Karpas-422 (cell line): ENCODE measurements around the gene SNX27. TPM values are rescaled to one million over a fixed set of nuclear protein-coding genes. Genes with fewer than 3 reads are reported as not detected.
"Not testable (repeated sequence)": the region's sequence is repeated elsewhere in the genome, so short reads cannot be mapped to it uniquely, and the experiment has no call there.

ENCODE experiments used
- DNase-seq: peaks from one replicate; pipeline ENCODE4 v3.0.0-alpha.2; 2015
- H2AFZ ChIP-seq: fragments of 200-600 bp; sonication (generic); 2 replicates; pipeline ENCODE4 v1.6.1; 2014; ENCODE audit warnings: antibody characterized with exemption, low read length, mixed read lengths
- H3K27ac ChIP-seq: fragments of 200-600 bp; sonication (generic); 2 replicates; pipeline ENCODE4 v1.5.1; 2014; ENCODE audit warnings: mild to moderate bottlenecking, low read length, moderate library complexity
- H3K27me3 ChIP-seq: fragments of 200-600 bp; sonication (generic); 2 replicates; pipeline ENCODE4 v1.6.1; 2014; ENCODE audit warnings: low read length, mixed read lengths
- H3K36me3 ChIP-seq: fragments of 200-600 bp; sonication (generic); 2 replicates; pipeline ENCODE4 v1.6.1; 2014; ENCODE audit warnings: low read length, mixed read lengths; ENCODE audit not compliant: insufficient read depth
- H3K4me1 ChIP-seq: fragments of 200-600 bp; sonication (generic); 2 replicates; pipeline ENCODE4 v1.6.1; 2014; ENCODE audit warnings: mild to moderate bottlenecking, low read length, mixed read lengths
- H3K4me2 ChIP-seq: fragments of 200-600 bp; sonication (generic); 2 replicates; pipeline ENCODE4 v1.6.1; 2014; ENCODE audit warnings: low read length, low read depth, mild to moderate bottlenecking; ENCODE audit not compliant: poor library complexity, severe bottlenecking
- H3K4me3 ChIP-seq: fragments of 200-600 bp; sonication (generic); 2 replicates; pipeline ENCODE4 v1.5.1; 2014; ENCODE audit warnings: mild to moderate bottlenecking, antibody characterized with exemption, low read length, mixed read lengths
- H3K79me2 ChIP-seq: fragments of 200-600 bp; sonication (generic); 2 replicates; pipeline ENCODE4 v1.6.1; 2014; ENCODE audit warnings: mild to moderate bottlenecking, low read length, mixed read lengths
- H3K9ac ChIP-seq: fragments of 200-600 bp; sonication (generic); 2 replicates; pipeline ENCODE4 v1.6.0; 2014; ENCODE audit warnings: low read length
- H3K9me2 ChIP-seq: fragments of 200-600 bp; sonication (generic), shearing (Covaris generic); replicated peaks from 2 replicates; pipeline ENCODE4 v1.6.0; 2014; ENCODE audit warnings: mild to moderate bottlenecking, low read length, moderate library complexity; ENCODE audit not compliant: insufficient read depth
- H3K9me3 ChIP-seq: fragments of 300-700, 200-600 bp; sonication (generic); 2 replicates; pipeline ENCODE4 v1.6.1; 2014; ENCODE audit warnings: low read length, mixed read lengths
- H4K20me1 ChIP-seq: fragments of 200-600 bp; sonication (generic); 2 replicates; pipeline ENCODE4 v1.6.1; 2014; ENCODE audit warnings: mild to moderate bottlenecking, antibody characterized with exemption, low read length, low read depth; ENCODE audit not compliant: insufficient read depth
- total RNA-seq: library from RNA; depleted of rRNA; stranded (reverse); fragments of >200 nt; shearing (Covaris generic); gene quantifications from 2 replicates; pipeline ENCODE4 v1.2.3, GENCODE V29; 2014; ENCODE audit warnings: low replicate concordance

The SNX27 gene
- total RNA-seq, 1 experiment from 2014 or later, result 40.4 TPM

DNA sequence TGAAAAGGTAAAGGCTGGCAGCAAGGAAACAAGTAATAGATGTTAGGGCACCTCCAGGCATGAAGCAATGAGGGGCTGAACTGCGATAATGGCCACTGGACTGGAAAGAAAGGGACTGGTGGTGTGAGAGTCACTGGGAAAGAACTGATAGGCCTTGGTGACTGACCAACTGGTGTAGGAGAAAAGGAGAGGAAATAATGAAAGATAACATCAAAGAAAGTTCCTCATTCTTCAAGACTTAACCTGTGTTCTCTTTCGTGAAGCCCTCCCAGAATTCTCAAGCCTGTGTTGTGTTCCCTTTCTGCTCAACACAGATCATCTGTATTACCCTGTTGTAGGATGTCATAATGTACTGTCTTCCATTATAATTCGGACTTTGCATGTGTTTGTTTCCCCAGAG, 20.9 kb upstream of the SNX27 start:
- no peaks in the 10 kb centered on the region for H3K79me2 ChIP-seq
- H3K9me3 ChIP-seq, result no peaks in the 10 kb centered on the region
- H2AFZ ChIP-seq, result no peak overlapping the region
- no peaks in the 10 kb centered on the region for H3K36me3 ChIP-seq
- H3K9me2 ChIP-seq, result no peaks in the 10 kb centered on the region
- no peak for DNase-seq
- H3K9ac ChIP-seq, result no peak overlapping the region
- no peak overlapping the region for H3K4me3 ChIP-seq
- no peak overlapping the region for H3K27ac ChIP-seq
- no peak overlapping the region for H3K4me2 ChIP-seq
- peaks cover 9% of the 10 kb centered on the region for H3K4me1 ChIP-seq
- no peaks in the 10 kb centered on the region for H3K27me3 ChIP-seq
- no peaks in the 10 kb centered on the region for H4K20me1 ChIP-seq

DNA sequence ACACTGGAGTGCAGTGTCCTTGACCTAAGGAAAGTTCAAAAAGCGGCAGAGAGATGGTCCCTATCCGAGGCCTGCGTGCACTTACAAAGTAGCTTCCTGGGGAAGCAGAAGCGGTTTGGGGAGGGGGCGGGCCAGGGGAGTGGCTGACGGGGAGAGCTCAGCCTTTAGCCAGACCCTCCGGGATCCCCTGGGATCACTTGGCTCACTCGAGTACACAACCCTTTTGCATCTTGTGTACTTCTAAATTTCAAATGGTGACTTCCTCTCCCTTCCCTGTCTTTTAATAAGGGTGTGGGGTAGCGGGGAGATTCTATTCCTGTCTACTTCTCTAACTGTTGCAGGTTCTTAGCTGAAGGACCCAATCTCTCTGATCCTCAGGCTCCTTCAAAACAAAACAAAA, 18.1 kb upstream of the SNX27 start:
- Histone ChIP-seq H3K79me2 (no peaks in the 10 kb centered on the region), H3K27ac (no peak overlapping the region), H3K4me3 (no peak overlapping the region; the same call in 1 of the 2 replicates), H3K4me2 (peak overlapping the region; percentile 36), H3K9me3 (no peaks in the 10 kb centered on the region), H3K9me2 (no peaks in the 10 kb centered on the region), H3K4me1 (peaks cover 9% of the 10 kb centered on the region), H3K27me3 (no peaks in the 10 kb centered on the region), H3K9ac (no peak overlapping the region), H4K20me1 (no peaks in the 10 kb centered on the region), H2AFZ (peak overlapping the region; percentile 11; the same call in 1 of the 2 replicates), H3K36me3 (no peaks in the 10 kb centered on the region)
- no peak for DNase-seq

DNA sequence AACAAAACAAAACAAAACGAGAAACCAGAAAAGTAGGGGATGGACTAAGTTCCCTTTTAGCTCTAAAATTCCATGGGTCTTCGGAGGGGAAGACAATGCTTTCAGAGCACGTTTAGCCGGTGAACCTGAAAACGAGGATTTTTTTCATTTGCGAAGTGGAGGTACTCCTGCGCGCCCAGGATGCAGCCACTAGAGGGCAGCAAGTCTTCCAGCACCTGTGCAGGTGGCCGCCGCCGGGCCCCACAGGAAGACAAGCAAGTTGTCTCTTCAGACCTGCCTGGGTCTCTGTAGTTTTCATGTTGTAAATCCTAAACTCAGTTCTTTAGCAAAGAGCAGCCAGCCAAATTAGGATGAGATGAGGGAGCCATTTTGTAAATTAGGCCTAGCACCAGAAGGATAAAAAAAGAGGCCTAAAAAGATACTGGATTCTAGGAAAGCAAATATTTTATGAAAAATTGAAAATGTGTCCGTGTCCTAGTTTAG, 17.7 kb upstream of the SNX27 start:
- Histone ChIP-seq H4K20me1 (no peaks in the 10 kb centered on the region), H3K9me2 (no peaks in the 10 kb centered on the region), H3K4me3 (no peak overlapping the region; the same call in 1 of the 2 replicates), H3K27ac (no peak overlapping the region), H3K79me2 (no peaks in the 10 kb centered on the region), H3K4me2 (peak overlapping the region; percentile 36), H2AFZ (peak overlapping the region; percentile 11; the same call in 1 of the 2 replicates), H3K4me1 (peaks cover 9% of the 10 kb centered on the region), H3K9ac (no peak overlapping the region), H3K36me3 (no peaks in the 10 kb centered on the region), H3K9me3 (no peaks in the 10 kb centered on the region), H3K27me3 (no peaks in the 10 kb centered on the region)
- DNase-seq, result peak; percentile 89

DNA sequence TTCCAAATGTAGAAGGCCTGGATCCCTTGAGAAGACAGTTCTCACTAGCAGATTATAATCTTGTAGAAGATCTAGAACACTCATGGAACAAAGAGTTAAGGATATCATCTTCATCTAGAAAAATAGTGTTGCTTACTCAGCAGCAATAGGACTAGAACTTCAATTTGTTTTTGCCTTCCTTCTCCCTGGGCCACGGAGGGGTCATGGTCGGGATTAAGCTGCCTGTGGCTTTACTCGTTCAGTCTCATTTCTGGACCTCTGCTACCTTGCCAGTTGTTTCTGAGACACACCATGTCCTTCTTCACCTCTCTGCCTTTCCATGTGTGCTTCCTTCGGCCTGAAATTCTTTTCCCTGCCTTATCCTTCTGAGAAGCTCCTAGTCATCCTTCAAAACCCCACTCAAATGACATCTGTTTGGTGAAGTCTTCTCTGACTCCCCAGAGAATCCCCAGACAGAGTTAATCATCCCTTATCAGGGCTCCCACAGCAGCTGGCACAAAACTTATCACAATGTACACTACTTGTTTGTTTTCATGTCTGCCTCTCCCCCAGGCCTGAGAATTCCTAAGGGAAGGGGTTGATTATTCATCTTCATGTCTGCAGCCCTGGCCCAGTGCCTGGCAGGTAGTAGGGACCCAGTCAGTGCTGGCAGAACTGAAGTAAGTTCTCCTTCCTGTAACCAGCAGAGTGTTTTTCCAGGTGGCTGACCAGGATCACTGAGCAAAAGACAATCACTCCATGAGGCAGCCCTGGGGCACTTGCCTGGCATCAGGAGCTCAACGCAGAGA, 15.5 kb upstream of the SNX27 start:
- Histone ChIP-seq H3K9me2 (no peaks in the 10 kb centered on the region), H3K4me3 (no peak overlapping the region), H3K27ac (no peak overlapping the region), H3K27me3 (no peaks in the 10 kb centered on the region), H4K20me1 (no peaks in the 10 kb centered on the region), H3K9ac (no peak overlapping the region), H3K9me3 (no peaks in the 10 kb centered on the region), H3K36me3 (no peaks in the 10 kb centered on the region), H3K4me2 (no peak overlapping the region), H2AFZ (no peak overlapping the region), H3K4me1 (peaks cover 9% of the 10 kb centered on the region), H3K79me2 (no peaks in the 10 kb centered on the region)
- DNase-seq, result no peak

DNA sequence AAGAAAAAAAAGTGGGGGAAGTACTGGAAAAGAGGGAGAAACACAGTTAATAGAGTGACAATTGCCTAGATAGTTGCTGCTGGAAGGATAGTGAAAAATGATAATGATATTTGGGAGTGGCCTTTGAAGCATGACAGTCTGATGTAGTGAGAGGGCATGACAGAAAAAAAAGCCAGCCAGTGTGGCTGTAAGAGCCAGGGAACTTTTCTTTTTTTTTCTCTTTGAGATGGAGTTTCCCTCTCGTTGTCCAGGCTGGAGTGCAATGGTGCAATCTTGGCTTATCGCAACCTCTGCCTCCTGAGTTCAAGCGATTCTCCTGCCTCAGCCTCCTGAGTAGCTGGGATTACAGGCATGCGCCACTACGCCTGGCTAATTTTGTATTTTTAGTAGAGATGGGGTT, 9.3 kb upstream of the SNX27 start:
- not testable (repeated sequence) for H2AFZ ChIP-seq, H3K9ac ChIP-seq, H3K36me3 ChIP-seq, H3K27ac ChIP-seq, H3K4me2 ChIP-seq, H3K27me3 ChIP-seq, H3K9me2 ChIP-seq, H3K4me3 ChIP-seq, H3K79me2 ChIP-seq, H3K9me3 ChIP-seq, H4K20me1 ChIP-seq, DNase-seq, H3K4me1 ChIP-seq

DNA sequence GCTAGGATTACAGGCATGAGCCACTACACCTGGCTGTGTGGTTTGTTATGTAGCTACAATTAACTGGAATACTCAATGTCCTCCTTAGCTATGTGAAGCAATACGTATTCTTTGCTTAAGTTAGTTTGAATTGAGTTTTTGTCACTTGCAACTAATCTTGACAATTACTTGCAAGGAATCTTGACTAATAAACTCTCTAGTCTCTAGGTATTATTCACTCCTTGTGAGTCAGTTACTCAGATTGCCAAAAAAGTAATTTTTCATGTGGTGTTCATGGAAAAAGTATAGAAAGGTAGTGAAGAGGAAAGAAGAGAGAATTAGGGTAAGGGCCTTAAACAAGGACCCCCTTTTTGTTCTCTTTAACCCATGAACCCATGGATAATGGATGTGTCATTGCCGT, 7.6 kb upstream of the SNX27 start:
- DNase-seq, result no peak
- no peaks in the 10 kb centered on the region for H4K20me1 ChIP-seq
- no peak overlapping the region for H3K9ac ChIP-seq
- H3K27ac ChIP-seq, result no peak overlapping the region
- no peak overlapping the region for H3K4me2 ChIP-seq
- H3K79me2 ChIP-seq, result no peaks in the 10 kb centered on the region
- no peak overlapping the region for H3K4me3 ChIP-seq
- H3K36me3 ChIP-seq, result no peaks in the 10 kb centered on the region
- H3K9me3 ChIP-seq, result no peaks in the 10 kb centered on the region
- H3K9me2 ChIP-seq, result no peaks in the 10 kb centered on the region
- no peaks in the 10 kb centered on the region for H3K4me1 ChIP-seq
- no peaks in the 10 kb centered on the region for H3K27me3 ChIP-seq
- no peak overlapping the region for H2AFZ ChIP-seq

DNA sequence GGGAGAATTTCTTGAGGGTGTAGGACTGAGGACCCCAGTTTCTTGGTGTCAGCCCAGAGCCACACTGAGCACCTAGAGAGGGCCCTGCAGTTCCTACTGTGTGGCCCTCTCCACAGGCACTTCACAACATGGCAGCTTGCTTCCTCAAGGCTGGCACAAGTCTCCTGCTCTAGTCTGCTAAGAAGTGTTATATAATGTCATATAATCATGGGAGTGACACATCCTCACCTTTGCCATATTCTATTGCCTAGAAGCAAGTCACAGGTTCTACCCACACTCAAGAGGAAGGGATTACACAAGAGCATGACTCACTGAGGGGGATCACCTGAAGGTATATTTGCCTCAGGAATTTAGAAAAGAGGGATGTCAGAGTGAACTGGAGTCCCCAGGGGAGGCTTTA, 5.5 kb upstream of the SNX27 start:
- Histone ChIP-seq H3K9me3 (no peaks in the 10 kb centered on the region), H3K4me2 (no peak overlapping the region), H3K9me2 (no peaks in the 10 kb centered on the region), H4K20me1 (no peaks in the 10 kb centered on the region), H3K27me3 (no peaks in the 10 kb centered on the region), H3K4me3 (no peak overlapping the region), H3K36me3 (no peaks in the 10 kb centered on the region), H2AFZ (no peak overlapping the region), H3K79me2 (no peaks in the 10 kb centered on the region), H3K9ac (no peak overlapping the region), H3K4me1 (peaks cover 4% of the 10 kb centered on the region), H3K27ac (no peak overlapping the region)
- no peak for DNase-seq

DNA sequence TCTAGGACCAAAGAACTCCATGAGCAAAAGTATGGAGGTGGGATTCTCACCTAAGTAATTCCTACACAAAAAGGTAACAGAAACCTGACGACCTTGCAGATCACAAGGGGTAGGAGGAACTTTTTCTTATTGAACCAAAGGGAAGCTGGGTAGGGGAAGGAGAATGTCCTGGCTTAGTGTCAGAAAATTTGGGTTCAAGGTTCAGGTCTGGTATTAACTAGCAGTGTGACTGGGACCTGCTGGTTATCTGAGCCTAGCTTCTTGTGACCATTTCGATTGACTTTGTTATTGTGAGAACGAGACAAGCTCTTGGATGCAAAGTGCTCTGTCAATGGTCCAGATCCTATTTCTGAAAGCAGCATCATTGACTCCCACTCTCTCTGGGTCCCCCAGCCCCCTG, 5.0 kb upstream of the SNX27 start:
- H3K9me2 ChIP-seq, result no peaks in the 10 kb centered on the region
- no peak overlapping the region for H3K27ac ChIP-seq
- H3K9me3 ChIP-seq, result no peaks in the 10 kb centered on the region
- no peak overlapping the region for H2AFZ ChIP-seq
- peaks cover under 1% of the 10 kb centered on the region; the same call in 1 of the 2 replicates for H3K79me2 ChIP-seq
- no peak overlapping the region for H3K4me2 ChIP-seq
- H3K9ac ChIP-seq, result no peak overlapping the region
- H3K4me1 ChIP-seq, result peaks cover 6% of the 10 kb centered on the region
- H3K4me3 ChIP-seq, result no peak overlapping the region
- H3K36me3 ChIP-seq, result no peaks in the 10 kb centered on the region
- no peaks in the 10 kb centered on the region for H4K20me1 ChIP-seq
- no peaks in the 10 kb centered on the region for H3K27me3 ChIP-seq
- DNase-seq, result no peak
